PFSK-1 (cell line): ENCODE measurements around the gene MYO5B.

ENCODE experiments used
- FOXP2 ChIP-seq: optimal IDR thresholded peaks from 2 replicates; pipeline ENCODE3; 2011; ENCODE audit warnings: borderline replicate concordance, control low read depth, inconsistent platforms; ENCODE audit not compliant: insufficient read depth; ENCODE audit errors: extremely low read length, extremely low read depth
- POLR2AphosphoS5 ChIP-seq: IDR thresholded peaks from 2 replicates; pipeline ENCODE4 v1.6.1; 2012; ENCODE audit warnings: low read depth, mild to moderate bottlenecking, control low read depth, low read length, moderate library complexity
- SIN3A ChIP-seq: IDR thresholded peaks from 2 replicates; pipeline ENCODE4 v1.6.1; 2012; ENCODE audit warnings: mild to moderate bottlenecking, low read length, moderate library complexity, borderline replicate concordance; ENCODE audit not compliant: insufficient read depth
- TAF1 ChIP-seq: IDR thresholded peaks from 2 replicates; pipeline ENCODE4 v1.6.1; 2012; ENCODE audit warnings: low read length, control low read depth, borderline replicate concordance; ENCODE audit not compliant: insufficient read depth

DNA sequence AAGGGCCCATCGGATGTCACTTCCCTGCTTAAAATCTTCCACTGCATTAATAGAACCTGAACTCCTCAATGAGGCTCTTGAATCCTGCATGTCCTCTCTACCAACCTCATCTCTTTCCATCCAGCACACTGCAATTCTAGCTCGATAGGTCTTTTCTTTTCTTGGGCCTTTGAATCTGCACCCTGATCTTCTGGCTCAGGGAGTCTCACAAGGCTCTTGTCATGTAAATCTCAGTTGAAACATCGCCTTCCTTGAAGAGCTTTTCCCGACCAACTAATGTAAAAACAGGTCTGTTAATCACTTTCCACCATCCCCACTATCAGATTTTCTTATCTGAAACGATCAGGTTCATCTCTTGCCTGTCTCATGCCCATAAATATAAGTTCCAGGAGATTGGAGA is 120.5 kb downstream of the MYO5B start:
- TF ChIP-seq TAF1, result no peak
- no peak for TF ChIP-seq FOXP2
- no peak for TF ChIP-seq POLR2AphosphoS5
- no peak for TF ChIP-seq SIN3A
